Activated CD4-positive, CD25-positive, alpha-beta regulatory T cell treated with anti-CD3 and anti-CD28 coated beads, Interleukin-2, amount 50 U/mL, for 72 hours (primary cell): ENCODE results near the gene THBS3.
"Not testable (repeated sequence)": the region's sequence is repeated elsewhere in the genome, so short reads cannot be mapped to it uniquely, and the experiment has no call there.

ENCODE experiments used
- DNase-seq: peaks from one replicate; pipeline ENCODE4 v3.0.0; 2021

The THBS3 gene

DNA sequence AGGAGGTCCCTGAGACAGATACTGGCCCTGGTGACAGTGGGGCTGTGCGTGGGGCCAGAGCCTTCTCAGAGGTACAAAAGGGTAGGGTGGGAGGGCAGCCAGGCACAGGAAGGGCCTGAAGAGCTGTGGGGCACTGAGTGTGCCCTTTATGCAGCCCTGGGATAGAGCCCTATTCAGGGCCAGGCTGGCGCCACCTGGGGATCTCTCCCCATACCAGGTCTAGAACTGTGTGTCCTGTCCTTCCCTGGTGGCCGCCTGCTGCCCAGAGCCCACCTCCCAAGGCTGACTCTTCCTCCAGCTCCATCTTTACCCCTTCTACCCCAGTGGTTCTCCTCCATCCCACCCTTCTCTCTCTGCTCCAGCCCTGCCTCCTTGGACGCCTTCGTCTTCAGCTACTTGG is 25.8 kb upstream of the THBS3 start:
- DNase-seq: not testable (repeated sequence)

DNA sequence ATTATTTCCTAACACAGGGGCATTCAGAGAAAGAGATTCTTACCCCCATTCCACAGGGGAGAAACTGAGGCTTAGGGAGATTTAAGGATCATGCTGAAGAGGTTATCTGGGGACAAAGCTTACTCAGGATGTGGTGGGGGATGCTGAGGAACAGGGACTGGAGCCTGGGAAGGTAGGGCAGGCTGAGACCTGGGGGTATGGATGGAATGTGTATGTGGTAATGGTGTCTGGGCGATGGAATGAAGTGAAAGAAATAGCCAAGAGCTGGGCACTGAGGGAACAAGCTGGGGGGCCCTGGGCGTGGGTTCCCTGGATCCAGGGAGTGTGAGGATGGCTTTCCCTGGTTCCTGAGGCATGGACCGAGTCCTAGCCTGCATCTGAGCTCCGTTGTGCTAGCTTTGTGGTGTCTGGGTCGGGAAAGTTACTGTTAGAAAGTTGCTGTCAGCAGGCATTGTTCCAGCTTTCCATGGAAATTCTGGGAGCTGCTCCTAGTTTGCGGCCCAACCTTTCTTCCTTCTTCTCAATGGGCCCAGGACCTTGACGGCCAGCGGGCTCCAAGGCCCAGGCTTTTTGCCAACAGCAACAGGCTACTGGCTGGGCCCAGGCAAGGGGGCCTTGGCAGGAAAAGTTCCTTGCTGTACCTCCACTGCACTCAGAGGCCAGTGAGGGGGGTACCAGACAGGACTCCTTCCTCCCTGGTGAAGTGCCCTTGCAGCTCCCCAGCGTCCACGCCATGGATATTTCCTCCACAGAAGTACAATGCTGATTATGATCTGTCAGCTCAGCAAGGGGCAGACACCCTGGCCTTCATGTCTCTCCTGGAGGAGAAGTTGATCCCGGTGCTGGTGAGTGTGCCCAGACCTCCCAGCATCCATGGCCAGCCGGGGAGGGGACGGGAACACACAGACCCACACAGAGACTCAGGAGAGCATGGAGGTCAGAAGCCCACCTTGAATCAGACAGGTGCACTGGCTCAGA is 24.6 kb upstream of the THBS3 start:
- not testable (repeated sequence) for DNase-seq

DNA sequence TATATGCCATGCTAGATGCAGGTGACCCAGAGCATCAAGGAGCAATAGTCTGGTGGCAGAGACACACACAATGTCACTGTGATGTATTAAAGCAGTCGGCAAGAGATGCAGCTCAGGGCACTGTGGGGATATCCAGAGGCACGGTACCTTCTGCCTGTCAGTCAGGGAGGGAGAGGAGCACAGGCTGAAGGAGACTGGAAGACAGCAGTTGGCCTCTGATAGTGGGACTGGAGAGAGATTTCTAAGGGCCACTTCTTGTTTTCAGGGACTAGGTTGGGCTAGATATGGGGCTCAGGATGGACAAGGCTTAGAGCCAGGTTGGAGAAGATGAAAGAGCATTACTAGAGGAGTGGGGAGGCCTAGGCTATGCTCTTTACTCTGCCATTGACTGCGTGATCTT is 23.6 kb upstream of the THBS3 start:
- not testable (repeated sequence) for DNase-seq

DNA sequence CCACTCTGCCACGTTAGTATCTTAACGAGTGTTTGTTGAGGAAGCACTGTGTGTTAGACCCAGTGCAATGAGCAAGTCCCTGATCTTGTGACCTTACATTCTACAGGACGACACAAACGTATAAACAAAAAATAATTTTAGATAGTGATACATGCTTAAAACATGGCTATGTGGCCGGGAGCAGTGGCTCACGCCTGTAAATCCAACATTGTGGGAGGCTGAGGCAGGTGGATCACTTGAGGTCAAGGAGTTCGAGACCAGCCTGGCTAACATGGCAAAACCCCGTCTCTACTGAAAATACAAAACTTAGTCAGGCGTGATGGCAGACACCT is 20.4 kb upstream of the THBS3 start:
- DNase-seq: no peak

DNA sequence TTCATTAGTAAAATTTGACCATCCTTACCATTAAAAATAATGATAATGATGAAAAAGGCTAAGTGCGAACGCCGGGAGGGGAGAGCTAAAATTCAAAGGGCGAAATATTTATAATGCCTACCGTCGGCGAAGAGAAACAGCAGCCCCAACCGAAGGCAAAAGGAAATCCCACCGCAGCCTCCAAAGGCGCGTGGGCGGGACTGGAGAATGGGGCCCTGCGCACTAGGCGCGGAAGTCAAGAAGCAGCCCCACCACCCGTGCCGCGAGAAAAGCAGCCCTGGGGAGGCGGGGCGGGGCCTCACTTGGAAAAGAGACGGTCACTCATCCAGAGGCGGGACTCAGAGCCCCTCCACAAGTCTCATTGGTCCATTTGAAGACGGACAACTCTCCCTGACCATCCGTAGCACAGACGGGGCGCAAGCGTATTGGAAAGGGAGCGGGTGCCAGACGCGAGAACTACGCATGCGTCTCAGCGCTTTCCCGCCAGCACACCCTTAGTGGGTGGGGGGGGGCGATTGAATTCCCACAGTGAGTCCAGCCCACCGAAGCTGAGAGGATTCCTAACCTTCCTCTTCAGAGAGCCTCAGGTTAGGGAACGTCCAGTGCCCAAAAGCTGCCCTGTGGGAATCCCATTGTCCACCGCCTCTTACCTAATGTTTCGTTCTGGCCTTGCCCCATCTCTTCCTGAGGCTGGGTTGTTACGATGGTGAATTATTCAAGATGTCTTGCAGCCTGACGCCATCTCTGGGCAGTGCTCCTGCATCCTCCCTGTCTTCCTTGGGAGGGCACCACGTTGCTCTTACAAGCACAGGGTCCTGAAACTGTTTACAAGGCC is 19.8 kb upstream of the THBS3 start:
- peak; percentile 96 for DNase-seq

DNA sequence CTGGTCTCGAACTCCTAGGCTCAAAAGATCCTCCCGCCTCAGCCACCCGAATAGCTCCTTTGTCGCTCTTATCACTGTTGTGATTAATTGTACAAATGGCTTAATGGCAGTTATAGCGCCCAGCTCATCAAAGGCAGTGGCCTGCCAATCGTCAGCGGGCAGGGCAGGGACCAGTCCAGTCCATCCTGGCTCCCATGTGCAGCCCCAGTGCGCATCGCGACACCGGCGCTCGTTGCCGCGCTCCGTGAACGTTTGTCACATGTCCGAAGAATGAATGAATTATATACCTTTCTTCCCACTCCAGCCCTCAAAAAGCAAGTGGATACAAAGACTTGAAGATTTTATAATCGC is 19.2 kb upstream of the THBS3 start:
- peak; percentile 61 for DNase-seq

DNA sequence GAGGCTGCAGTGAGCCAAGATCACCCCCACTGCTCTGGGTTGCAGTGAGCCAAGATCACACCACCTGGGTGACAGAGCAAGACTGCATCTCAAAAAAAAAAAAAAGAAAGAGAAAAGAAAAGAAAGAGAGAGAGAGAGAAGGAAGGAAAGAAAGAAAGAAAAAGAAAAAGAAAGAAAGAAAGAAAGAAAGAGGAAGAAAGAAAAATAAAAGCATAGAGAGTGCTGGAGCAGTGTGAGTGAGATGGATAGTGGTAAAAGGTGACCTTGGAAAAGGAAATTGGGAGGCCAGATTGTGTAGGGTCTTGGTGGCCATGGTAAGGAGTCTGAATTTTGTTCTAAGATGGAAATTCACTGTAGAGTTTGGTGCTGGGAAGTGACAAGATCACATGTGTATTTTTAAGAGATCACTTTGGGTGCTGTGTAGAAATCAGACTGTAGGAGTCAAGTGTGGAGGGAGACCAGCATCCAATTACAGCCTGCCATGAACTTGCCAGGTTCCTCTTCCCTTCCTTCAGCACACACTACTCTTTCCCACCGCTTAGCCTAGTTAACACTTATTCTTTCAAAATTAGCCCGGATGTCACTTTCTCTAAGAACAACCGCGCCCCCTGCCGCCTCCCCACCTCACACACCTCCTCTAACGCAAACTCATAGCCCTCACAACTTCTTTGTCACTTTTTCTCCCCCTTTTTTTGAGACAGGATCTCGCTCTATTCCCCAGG is 18.7 kb upstream of the THBS3 start:
- DNase-seq: peak; percentile 75

DNA sequence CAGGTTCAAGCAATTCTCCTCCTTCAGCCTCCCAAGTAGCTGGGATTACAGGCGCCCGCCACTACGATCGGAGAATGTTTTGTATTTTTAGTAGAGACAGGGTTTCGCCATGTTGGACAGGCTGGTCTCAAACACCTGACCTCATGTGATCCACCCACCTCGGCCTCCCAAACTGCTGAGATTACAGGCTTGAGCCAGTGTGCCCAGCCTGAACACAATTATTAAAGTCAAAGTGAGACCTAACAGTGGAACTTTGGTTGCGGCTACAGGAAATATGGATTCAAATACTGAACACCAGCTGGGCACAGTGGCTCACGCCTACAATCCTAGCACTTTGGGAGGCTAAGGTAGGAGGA is 17.7 kb upstream of the THBS3 start:
- not testable (repeated sequence) for DNase-seq

DNA sequence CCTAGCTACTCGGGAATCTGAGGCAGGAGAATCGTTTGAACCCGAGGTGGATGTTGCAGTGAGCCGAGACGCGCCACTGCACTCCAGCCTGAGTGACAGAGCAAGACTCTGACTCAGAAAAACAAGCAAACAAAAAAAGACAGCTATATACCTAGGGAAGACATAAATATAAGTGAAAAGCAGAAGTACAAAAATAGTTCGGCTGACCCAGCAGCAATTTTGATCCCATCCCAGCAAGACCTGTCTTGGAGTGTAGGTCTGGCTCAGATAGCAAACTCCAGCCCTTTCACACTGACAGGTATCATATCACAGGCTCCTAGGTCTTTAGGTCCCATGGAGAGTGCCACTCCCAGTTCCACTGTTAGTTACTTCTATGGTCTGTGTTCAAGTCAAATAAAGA is 15.3 kb upstream of the THBS3 start:
- DNase-seq: no peak

DNA sequence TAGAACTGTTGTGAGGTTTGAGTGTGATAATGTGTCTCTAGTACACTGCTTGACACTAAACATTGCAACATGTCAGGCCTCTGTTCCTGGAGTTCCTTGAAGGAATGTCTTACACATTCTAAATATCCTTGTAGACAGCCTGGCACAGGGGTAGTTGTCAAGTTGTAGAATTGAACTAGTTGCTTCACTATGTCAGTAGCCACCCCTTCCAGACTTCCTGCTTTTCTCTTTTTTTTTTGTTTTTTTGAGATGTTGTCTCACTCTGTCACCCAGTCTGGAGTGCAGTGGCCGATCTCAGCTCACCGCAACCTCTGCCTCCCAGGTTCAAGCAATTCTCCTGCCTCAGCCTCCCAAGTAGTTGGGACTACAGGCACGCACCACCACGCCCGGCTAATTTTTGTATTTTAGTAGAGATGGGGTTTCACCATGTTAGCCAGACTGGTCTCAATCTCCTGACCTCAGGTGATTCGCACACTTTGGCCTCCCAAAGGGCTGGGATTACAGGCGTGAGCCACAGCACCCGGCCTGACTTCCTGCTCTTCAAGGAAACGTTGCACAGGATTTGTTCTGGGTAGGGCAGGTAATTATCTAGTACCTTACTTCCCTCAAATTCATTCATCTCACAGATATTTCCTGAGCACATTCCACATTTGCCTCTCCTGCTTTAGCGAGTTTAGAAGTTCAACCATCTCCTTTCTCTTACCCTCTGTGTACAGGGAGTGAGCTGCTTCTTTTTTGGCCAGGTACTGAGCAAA is 12.7 kb upstream of the THBS3 start:
- DNase-seq: not testable (repeated sequence)

DNA sequence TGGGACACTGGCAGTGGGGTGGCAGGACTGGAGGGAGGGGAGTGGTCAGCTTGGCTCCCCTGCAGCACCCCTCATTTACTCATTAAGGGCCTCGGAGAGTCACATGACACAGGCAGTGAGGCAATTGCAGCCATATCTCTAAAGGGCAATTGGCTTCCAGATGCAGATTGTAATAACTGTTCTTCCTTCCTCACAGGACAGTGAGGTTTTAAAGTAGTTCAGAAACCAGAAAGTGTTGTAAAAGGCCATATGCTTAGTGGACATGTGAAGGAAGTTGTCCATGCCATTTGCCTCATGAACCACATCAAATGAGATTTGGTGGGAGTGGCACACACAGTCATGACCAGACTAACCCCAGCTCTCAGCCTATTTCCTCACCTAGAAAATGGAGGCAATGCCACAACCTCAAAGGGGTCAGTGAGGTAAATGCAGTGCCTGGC is 11.9 kb upstream of the THBS3 start:
- no peak for DNase-seq

DNA sequence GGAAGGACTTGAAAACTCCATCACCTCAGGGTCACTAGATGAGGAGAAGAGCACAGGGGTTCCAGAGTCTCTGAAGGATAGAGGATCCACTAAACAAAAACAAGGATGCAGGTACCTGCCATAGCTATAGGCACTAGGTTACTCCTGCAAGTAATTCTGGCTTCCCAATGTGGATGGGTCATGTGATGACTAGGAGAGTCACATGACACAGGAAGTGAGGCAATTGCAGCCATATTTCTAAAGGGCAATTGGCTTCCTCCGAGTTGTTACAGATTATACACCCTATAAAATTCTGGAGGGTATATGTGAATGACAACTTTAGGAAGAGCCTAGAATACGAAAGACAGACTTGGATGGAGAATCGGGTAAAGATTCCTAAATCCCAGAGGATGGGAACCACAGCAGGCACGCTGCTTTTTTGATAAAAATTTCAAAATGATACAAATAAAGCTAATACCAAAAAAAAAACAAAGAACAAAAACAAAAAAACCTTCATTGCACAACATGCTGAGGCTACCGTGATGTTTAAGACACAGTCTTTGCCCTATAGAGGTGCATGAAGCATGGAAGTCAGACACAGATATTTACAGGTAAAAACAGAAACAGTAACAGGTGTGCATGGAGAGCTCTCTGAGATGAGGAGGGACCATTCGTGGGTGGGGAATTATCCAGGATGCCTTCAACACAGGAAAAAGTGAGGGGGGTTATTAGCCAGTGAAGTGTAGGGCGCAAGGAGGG is 11.3 kb upstream of the THBS3 start:
- DNase-seq: no peak

DNA sequence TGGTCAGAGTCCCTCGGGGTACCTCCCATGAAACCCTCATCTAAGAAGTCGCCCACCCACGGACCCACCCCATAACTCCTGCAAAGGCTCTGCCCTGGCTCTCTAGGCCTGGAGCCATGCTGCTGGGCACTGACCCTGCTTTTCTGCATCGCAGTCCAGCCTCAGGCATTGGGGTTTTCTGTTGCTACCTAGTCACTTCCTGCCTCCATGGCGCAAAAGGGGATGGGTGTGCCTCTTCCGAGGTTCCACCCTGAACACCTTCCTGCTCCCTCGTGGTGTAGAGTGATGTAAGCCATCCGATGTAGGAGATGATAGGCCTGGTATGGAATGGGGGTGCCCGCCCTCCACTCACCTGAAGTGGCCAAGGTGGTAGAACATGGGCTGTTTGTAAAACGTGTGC is 7.0 kb upstream of the THBS3 start:
- not testable (repeated sequence) for DNase-seq

DNA sequence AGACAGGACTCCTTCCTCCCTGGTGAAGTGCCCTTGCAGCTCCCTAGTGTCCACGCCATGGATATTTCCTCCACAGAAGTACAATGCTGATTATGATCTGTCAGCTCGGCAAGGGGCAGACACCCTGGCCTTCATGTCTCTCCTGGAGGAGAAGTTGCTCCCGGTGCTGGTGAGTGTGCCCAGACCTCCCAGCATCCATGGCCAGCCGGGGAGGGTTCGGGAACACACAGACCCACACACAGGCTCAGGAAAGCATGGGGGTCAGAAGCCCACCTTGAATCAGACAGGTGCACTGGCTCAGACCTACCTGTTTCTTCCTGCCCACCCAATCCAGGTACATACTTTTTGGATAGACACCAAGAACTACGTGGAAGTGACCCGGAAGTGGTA is 4.3 kb upstream of the THBS3 start:
- DNase-seq: not testable (repeated sequence)

DNA sequence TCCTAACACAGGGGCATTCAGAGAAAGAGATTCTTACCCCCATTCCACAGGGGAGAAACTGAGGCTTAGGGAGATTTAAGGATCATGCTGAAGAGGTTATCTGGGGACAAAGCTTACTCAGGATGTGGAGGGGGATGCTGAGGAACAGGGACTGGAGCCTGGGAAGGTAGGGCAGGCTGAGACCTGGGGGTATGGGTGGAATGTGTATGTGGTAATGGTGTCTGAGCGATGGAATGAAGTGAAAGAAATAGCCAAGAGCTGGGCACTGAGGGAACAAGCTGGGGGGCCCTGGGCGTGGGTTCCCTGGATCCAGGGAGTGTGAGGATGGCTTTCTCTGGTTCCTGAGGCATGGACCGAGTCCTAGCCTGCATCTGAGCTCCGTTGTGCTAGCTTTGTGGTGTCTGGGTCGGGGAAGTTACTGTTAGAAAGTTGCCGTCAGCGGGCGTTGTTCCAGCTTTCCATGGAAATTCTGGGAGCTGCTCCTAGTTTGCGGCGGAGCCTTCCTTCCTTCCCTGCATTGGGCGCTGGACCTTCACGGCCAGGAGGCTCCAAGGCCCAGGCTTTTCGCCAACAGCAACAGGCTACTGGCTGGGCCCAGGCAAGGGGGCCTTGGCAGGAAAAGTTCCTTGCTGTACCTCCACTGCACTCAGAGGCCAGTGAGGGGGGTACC is 3.8 kb upstream of the THBS3 start:
- not testable (repeated sequence) for DNase-seq

DNA sequence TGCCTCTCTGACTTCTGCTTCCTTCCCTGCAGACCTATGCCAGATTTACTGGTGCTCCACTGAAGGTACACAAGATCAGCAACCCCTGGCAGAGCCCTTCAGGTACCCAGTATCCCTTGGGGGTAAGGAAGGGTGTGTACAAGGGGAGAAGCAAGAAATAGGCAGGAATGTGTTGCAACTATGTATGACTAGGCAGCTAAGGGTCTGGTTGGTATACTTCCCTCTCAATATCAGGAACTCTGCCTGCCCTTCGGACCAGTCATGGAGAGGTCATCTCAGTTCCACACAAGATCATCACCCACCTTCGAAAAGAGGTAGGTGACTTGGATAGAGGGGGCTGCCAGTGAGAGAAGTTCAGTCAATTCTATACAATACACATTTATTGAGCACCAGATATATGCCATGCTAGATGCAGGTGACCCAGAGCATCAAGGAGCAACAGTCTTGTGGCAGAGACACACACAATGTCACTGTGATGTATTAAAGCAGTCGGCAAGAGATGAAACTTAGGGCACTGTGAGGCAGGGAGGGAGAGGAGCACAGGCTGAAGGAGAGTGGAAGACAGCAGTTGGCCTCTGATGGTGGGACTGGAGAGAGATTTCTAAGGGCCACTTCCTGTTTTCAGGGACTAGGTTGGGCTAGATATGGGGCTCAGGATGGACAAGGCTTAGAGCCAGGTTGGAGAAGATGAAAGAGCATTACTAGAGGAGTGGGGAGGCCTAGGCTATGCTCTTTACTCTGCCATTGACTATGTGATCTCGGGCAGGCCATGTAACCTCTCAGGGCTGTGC is 2.8 kb upstream of the THBS3 start:
- no peak for DNase-seq

DNA sequence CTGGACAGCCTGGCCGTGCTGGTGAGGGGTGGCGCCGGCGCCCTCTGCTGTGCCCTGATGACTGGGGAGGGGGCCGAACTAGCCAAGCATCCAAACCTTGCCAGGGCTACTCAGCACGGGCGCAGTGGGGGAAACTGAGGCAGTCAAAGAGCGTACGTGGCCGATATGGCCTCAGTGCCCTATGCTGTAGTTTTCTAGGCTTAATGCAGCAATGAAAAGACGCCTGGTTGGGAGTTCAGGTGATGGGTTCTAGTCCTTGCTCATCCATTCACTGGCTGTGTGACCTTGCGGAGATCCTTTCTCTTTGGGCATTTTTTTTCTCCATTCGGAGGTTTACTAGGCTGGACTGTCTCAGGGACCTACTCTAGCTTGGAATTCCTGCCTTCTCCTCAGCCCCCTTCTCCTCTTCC is 1.6 kb upstream of the THBS3 start:
- no peak for DNase-seq

DNA sequence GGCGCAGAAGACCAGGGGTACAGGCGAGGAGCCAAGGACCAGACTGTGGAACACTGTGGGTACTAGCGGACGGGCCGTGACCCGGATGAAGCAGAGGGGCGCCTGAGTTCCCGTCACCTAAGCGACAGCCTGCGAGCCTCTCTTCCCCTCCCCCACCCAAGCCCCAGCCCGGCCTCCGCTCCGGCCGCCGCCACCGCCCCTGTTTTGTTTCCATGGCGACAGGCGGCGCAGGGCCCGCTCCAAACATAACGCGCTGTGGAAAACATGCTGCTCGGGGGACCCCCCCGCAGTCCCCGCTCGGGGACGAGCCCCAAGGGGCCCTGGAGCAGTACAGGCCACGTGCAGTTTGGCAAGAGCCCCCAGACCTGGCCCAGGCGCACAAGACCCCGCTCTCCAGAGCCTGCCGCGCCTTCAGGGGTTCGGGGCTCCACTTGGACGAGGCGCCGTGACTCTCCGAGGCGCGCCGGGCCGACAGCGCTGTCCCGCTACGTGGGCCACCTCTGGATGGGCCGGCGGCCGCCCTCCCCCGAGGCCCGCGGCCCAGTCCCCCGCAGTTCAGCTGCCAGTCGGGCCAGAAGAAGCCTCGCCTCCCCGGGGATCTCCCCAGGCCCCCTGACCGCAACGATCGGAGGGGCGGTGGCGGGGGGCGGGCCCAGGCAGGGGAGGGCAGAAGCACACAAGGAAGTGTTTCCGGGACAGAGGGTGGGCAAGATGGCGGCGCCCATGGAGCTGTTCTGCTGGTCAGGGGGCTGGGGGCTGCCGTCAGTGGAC is 1.0 kb upstream of the THBS3 start, which contains the start of gene MTX1:
Gene MTX1, plus strand, starts transcription at position 155 of the 771 bp plus-strand sequence. Its CDS starts 110 bp downstream, at position 265.
- DNase-seq: peak; percentile 86
